Left renal cortex interstitium (tissue), 4 donors: ENCODE data around the gene ROS1. TPM values are rescaled to one million over a fixed set of nuclear protein-coding genes. Genes with fewer than 3 reads are reported as not detected.
"Not testable (repeated sequence)": the region's sequence is repeated elsewhere in the genome, so short reads cannot be mapped to it uniquely, and the experiment has no call there.

Source experiments
- DNase-seq, 4 donors: peaks; one replicate each; pipeline ENCODE4 v3.0.0-alpha.2; 2013; ENCODE audit warnings: low read depth in 4 of 4, low spot score in 2 of 4, missing footprints in 1 of 4
- polyA plus RNA-seq, 4 donors: library from polyadenylated mRNA; unstranded; fragments of 120-200 nt; gene quantifications; one replicate each; pipeline ENCODE4 v1.2.1, GENCODE V29; 2013; ENCODE audit not compliant: insufficient read length in 4 of 4

ROS1 gene
- polyA plus RNA-seq, 4 donors, result 0.10 to 0.16 (median 0.13) TPM

- DNase-seq, result no peak
Observed at GRCh38 chr6:117387454-117387974, 38.2 kb downstream of the ROS1 start.

- no peak for DNase-seq
Observed at GRCh38 chr6:117384659-117385058, 41.1 kb downstream of the ROS1 start.

GRCh38 chr6:117381749-117382148 is 44.0 kb downstream of the ROS1 start:
- no peak for DNase-seq

GRCh38 chr6:117380298-117380697 is 45.4 kb downstream of the ROS1 start:
- DNase-seq, result no peak

- no peak for DNase-seq
Observed at GRCh38 chr6:117375446-117375845, 50.3 kb downstream of the ROS1 start.

GRCh38 chr6:117373211-117373813 is 52.4 kb downstream of the ROS1 start:
- DNase-seq, result no peak

GRCh38 chr6:117372289-117372688 is 53.5 kb downstream of the ROS1 start:
- not testable (repeated sequence) for DNase-seq

GRCh38 chr6:117371492-117371891 is 54.2 kb downstream of the ROS1 start:
- DNase-seq, result no peak

GRCh38 chr6:117359581-117359980 is 66.2 kb downstream of the ROS1 start:
- no peak for DNase-seq

GRCh38 chr6:117354671-117355070 is 71.1 kb downstream of the ROS1 start:
- DNase-seq, result no peak

- no peak for DNase-seq
Observed at GRCh38 chr6:117352466-117353081, 73.2 kb downstream of the ROS1 start.

GRCh38 chr6:117351521-117351920 is 74.2 kb downstream of the ROS1 start:
- no peak for DNase-seq

- DNase-seq, result no peak
Observed at GRCh38 chr6:117346142-117346930, 79.4 kb downstream of the ROS1 start.

GRCh38 chr6:117345292-117345610 is 80.5 kb downstream of the ROS1 start:
- no peak for DNase-seq

GRCh38 chr6:117344444-117345291 is 81.1 kb downstream of the ROS1 start:
- DNase-seq, result no peak

GRCh38 chr6:117338567-117338966 is 87.2 kb downstream of the ROS1 start:
- DNase-seq, result no peak

GRCh38 chr6:117329926-117330325 is 95.8 kb downstream of the ROS1 start:
- no peak for DNase-seq

GRCh38 chr6:117328500-117328899 is 97.2 kb downstream of the ROS1 start:
- no peak for DNase-seq

GRCh38 chr6:117328005-117328389 is 97.7 kb downstream of the ROS1 start:
- no peak for DNase-seq

- DNase-seq, result no peak
Observed at GRCh38 chr6:117327149-117328004, 98.4 kb downstream of the ROS1 start.
